HepG2 (cell line): ENCODE data around the gene BBS1. TPM values are rescaled to one million over a fixed set of nuclear protein-coding genes. Genes with fewer than 3 reads are reported as not detected.
A peak's percentile ranks its signal among the peaks of the same experiment; 100 is the strongest.

ENCODE experiments used
- ARNT ChIP-seq: fragments of 450-650 bp; IDR thresholded peaks from 2 replicates; pipeline ENCODE4 v1.6.1; 2017
- ATAD3A ChIP-seq: sonication (generic); formaldehyde crosslinking; IDR thresholded peaks from 2 replicates; pipeline ENCODE4 v1.4.0; 2020; ENCODE audit warnings: missing genetic modification reagents
- FIP1L1 ChIP-seq: fragments of 200-400 bp; formaldehyde crosslinking; IDR thresholded peaks from 2 replicates; pipeline ENCODE4 v1.6.1; 2018; ENCODE audit warnings: low read depth, mild to moderate bottlenecking, low read length, moderate library complexity, borderline replicate concordance; ENCODE audit not compliant: insufficient read depth
- HNRNPUL1 ChIP-seq: fragments of 200-400 bp; formaldehyde crosslinking; IDR thresholded peaks from 2 replicates; pipeline ENCODE4 v1.6.1; 2017; ENCODE audit warnings: low read depth, mild to moderate bottlenecking, low read length, moderate library complexity
- KDM1A ChIP-seq: IDR thresholded peaks from 2 replicates; pipeline ENCODE4 v1.6.1; 2016; ENCODE audit warnings: missing compliant biosample characterization
- MXD1 ChIP-seq: sonication (generic); formaldehyde crosslinking; IDR thresholded peaks from 2 replicates; pipeline ENCODE4 v1.4.0; 2020; ENCODE audit warnings: mild to moderate bottlenecking, missing genetic modification reagents
- PRDM10 ChIP-seq: sonication (generic); formaldehyde crosslinking; IDR thresholded peaks from 2 replicates; pipeline ENCODE4 v1.4.0; 2020; ENCODE audit warnings: low read depth, missing genetic modification reagents
- RELA ChIP-seq: sonication (generic); formaldehyde crosslinking; IDR thresholded peaks from 2 replicates; pipeline ENCODE4 v1.4.0; 2020; ENCODE audit warnings: missing genetic modification reagents
- SAP130 ChIP-seq: IDR thresholded peaks from 2 replicates; pipeline ENCODE4 v1.6.1; 2016; ENCODE audit warnings: low read depth
- SRF ChIP-seq: IDR thresholded peaks from 2 replicates; pipeline ENCODE4 v1.6.1; 2011; ENCODE audit warnings: mild to moderate bottlenecking, low read depth, low read length, moderate library complexity
- TCF12 ChIP-seq, 2 experiments: fragments of 450-650 bp in 1 of 2; sonication (generic) in 1 of 2; formaldehyde crosslinking in 1 of 2; IDR thresholded peaks; 2 replicates each; pipeline versions ENCODE4 v1.6.1 to v1.8.0; 2017 to 2022; ENCODE audit warnings: antibody characterized with exemption in 1 of 2, mild to moderate bottlenecking in 1 of 2, missing genetic modification reagents in 1 of 2, moderate library complexity in 1 of 2
- THAP9 ChIP-seq: sonication (generic); formaldehyde crosslinking; IDR thresholded peaks from 2 replicates; pipeline ENCODE4; 2020; ENCODE audit warnings: missing genetic modification reagents, mild to moderate bottlenecking, borderline replicate concordance
- WIZ ChIP-seq: sonication (generic); formaldehyde crosslinking; IDR thresholded peaks from 2 replicates; pipeline ENCODE4 v1.5.1; 2020; ENCODE audit warnings: mild to moderate bottlenecking, missing genetic modification reagents
- ZFP90 ChIP-seq: sonication (generic); formaldehyde crosslinking; IDR thresholded peaks from 2 replicates; pipeline ENCODE4 v1.8.0; 2022; ENCODE audit warnings: missing genetic modification reagents, mild to moderate bottlenecking, inconsistent platforms, borderline replicate concordance
- ZNF619 ChIP-seq: sonication (generic); formaldehyde crosslinking; IDR thresholded peaks from 2 replicates; pipeline ENCODE4 v1.4.0; 2020; ENCODE audit warnings: mild to moderate bottlenecking, missing genetic modification reagents
- polyA plus RNA-seq, 8 experiments: library from polyadenylated mRNA; depleted of rRNA in 3 of 8; stranded (reverse) in 7 of 8; unstranded in 1 of 8; fragments of >200 nt; fragmentation: Illumina TruSeq in 4 of 8; extraction: Trizol in 4 of 8; gene quantifications; 2 replicates each; pipeline versions ENCODE4 v1.2.1 to v1.2.3, GENCODE V29; 2011 to 2016; ENCODE audit warnings: low read depth in 4 of 8, missing spikeins in 1 of 8, mixed read lengths in 1 of 8; ENCODE audit not compliant: insufficient read depth in 1 of 8
- total RNA-seq, 5 experiments: library from RNA; depleted of rRNA; stranded (reverse); fragments of >200 nt; fragmentation: Illumina TruSeq; extraction: Trizol; gene quantifications; 2 replicates each; pipeline ENCODE4 v1.2.3, GENCODE V29; 2016; ENCODE audit warnings: low read depth in 1 of 5
- TF ChIP-seq, protein P1 (sequence below): IDR thresholded peaks from 2 replicates; pipeline ENCODE4 v1.6.1; 2016; ENCODE audit warnings: control low read depth
- TF ChIP-seq, protein P2 (sequence below): sonication (generic); formaldehyde crosslinking; IDR thresholded peaks from 2 replicates; pipeline ENCODE4 v1.4.0; 2020; ENCODE audit warnings: missing genetic modification reagents

Gene BBS1
- total and polyA plus RNA-seq, 2 of the 13 experiments (the other 11 are each of a cell fraction or from before 2014, with no cell fraction given) = 11.7 to 14.1 TPM

DNA sequence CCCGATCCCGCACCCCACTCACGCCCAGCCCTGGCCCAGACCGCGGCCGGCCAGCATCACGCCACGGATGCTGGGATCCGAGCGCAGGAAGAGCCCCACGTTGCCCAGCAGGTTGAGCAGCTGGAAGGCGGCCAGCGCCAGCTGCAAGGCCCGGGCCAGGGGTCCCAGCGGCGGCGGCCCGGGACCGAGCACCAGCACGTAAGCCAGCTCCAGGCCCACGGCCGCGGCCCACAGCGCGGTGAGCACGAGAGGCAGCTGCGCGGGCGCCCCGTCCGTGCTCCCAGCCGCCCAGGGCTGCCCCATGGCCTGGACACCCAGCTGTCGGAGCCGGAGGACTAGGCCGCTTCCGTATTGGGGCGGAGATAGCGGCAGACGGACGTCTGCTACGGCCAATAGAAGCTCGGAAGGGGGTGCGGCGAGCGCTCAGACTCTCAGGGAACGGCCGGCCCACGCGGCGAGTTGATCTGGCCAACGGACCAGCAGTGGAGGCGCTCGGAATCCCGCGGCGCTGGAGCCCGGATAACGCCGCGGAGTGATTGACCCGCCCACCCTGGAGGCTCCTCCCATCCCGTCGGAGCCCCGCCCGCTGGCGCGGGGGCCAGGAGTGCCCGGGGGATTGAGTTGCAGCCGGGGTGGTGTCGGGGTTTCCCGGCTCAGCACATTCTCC lies 35.4 kb downstream of the BBS1 start, which contains the start of gene ZDHHC24 (continued):
- TF ChIP-seq FIP1L1 = no peak
- TF ChIP-seq SRF = 0 out of 2 replicates have a peak, but pooled peaks have one; percentile 13
- no peak for TF ChIP-seq RELA (CRISPR knock-in tag)
- TF ChIP-seq MXD1 (CRISPR knock-in tag) = peak; percentile 88
- TF ChIP-seq HNRNPUL1 = no peak
- TF ChIP-seq KDM1A = no peak
- TF ChIP-seq, protein P1, sequence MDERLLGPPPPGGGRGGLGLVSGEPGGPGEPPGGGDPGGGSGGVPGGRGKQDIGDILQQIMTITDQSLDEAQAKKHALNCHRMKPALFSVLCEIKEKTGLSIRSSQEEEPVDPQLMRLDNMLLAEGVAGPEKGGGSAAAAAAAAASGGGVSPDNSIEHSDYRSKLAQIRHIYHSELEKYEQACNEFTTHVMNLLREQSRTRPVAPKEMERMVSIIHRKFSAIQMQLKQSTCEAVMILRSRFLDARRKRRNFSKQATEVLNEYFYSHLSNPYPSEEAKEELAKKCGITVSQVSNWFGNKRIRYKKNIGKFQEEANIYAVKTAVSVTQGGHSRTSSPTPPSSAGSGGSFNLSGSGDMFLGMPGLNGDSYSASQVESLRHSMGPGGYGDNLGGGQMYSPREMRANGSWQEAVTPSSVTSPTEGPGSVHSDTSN = peak; percentile 91
- TF ChIP-seq PRDM10 = 0 out of 2 replicates have a peak, but pooled peaks have one; percentile 42
- no peak for TF ChIP-seq WIZ (CRISPR knock-in tag)
- no peak for TF ChIP-seq ATAD3A (CRISPR knock-in tag)
- no peak for TF ChIP-seq TCF12 (IDR thresholded peaks at IDR 0.05)
- TF ChIP-seq TCF12 (CRISPR knock-in tag; IDR thresholded peaks at IDR 0.05) = peak; percentile 60; the same call in 1 of the 2 replicates
- no peak for TF ChIP-seq ARNT
- no peak for TF ChIP-seq ZFP90 (CRISPR knock-in tag)
- no peak for TF ChIP-seq THAP9 (CRISPR knock-in tag)
- no peak for TF ChIP-seq ZNF619 (CRISPR knock-in tag)
- TF ChIP-seq, protein P2, sequence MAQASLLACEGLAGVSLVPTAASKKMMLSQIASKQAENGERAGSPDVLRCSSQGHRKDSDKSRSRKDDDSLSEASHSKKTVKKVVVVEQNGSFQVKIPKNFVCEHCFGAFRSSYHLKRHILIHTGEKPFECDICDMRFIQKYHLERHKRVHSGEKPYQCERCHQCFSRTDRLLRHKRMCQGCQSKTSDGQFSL (CRISPR knock-in tag) = peak; percentile 86
- TF ChIP-seq SAP130 = peak; percentile 99
